Activated naive CD8-positive, alpha-beta T cell treated with anti-CD3 and anti-CD28 coated beads, Interleukin-2, amount 50 U/mL, for 24 hours (primary cell): ENCODE measurements around the gene PIP5K1B.

ENCODE experiments used
- ATAC-seq: fragments of 150-1000 bp; cut with Tn5 transposase; one replicate; pipeline ENCODE4 v1.10.0; 2021
- DNase-seq: peaks from one replicate; pipeline ENCODE4 v3.0.0; 2021
- H3K27ac Mint-ChIP-seq: one replicate; pipeline ENCODE4 v1.8.0; 2021; ENCODE audit warnings: mild to moderate bottlenecking, mixed read lengths
- H3K27me3 Mint-ChIP-seq: one replicate; pipeline ENCODE4 v1.8.0; 2021; ENCODE audit warnings: mixed read lengths
- H3K36me3 Mint-ChIP-seq: one replicate; pipeline ENCODE4 v1.8.0; 2021; ENCODE audit warnings: low read depth, mixed read lengths
- H3K4me1 Mint-ChIP-seq: one replicate; pipeline ENCODE4 v1.8.0; 2021; ENCODE audit warnings: mixed read lengths
- H3K4me3 Mint-ChIP-seq: one replicate; pipeline ENCODE4 v1.8.0; 2021; ENCODE audit warnings: mild to moderate bottlenecking, moderate library complexity, mixed read lengths
- H3K9me3 Mint-ChIP-seq: one replicate; pipeline ENCODE4 v1.8.0; 2021; ENCODE audit warnings: mixed read lengths

Gene PIP5K1B

DNA sequence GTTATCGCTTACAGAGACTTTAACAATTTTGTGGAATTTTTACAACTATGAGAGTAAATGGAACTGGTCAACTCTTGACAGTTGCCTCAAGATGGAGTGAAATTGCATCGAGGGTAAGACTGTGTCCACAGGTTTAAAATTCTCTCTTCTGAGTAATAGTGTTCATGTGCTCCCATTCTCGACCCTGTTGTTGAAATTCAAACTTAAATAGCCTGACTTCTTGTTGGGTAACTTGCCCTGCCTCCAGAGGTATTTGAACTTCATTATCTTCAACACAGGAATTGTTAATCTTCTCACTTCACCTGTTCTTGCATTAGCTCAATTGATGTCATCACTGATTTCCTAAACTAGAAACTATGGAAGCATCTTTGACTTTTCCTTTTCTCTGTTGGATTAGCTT, 77.5 kb downstream of the PIP5K1B start:
- Mint-ChIP-seq H3K9me3 (no peaks in the 10 kb centered on the region), H3K4me3 (no peak overlapping the region), H3K27me3 (no peaks in the 10 kb centered on the region), H3K4me1 (peaks cover 8% of the 10 kb centered on the region), H3K36me3 (peaks cover 3% of the 10 kb centered on the region), H3K27ac (no peak overlapping the region)
- DNase-seq = no peak
- no peak for ATAC-seq

GRCh38 chr9:68785965-68786364, 80.9 kb downstream of the PIP5K1B start:
- H3K9me3 Mint-ChIP-seq = no peaks in the 10 kb centered on the region
- H3K27ac Mint-ChIP-seq = no peak overlapping the region
- no peak for ATAC-seq
- no peaks in the 10 kb centered on the region for H3K27me3 Mint-ChIP-seq
- H3K4me1 Mint-ChIP-seq = peaks cover 8% of the 10 kb centered on the region
- no peak for DNase-seq
- no peak overlapping the region for H3K4me3 Mint-ChIP-seq
- H3K36me3 Mint-ChIP-seq = peaks cover 3% of the 10 kb centered on the region

DNA sequence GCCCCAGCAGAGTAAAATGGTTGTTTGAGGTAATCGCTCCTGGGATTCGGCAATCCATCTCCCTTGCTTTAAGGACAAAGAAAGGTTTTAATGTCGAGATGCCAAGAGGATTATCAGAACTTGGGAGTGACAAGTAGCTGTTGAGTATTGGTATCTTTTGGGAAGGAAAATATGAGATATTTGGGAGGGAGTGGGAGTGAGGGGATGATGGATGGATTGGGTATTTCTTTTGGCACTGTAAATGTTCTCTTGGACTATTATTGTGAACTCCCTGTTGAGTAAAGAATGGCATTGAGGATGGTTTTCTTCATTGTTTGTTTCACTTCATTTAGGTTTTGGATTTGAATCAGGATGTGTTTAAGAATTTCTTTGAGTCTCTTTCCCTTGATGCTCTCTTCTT, 86.1 kb downstream of the PIP5K1B start:
- Mint-ChIP-seq H3K4me1 (no peaks in the 10 kb centered on the region), H3K27ac (no peak overlapping the region)

DNA sequence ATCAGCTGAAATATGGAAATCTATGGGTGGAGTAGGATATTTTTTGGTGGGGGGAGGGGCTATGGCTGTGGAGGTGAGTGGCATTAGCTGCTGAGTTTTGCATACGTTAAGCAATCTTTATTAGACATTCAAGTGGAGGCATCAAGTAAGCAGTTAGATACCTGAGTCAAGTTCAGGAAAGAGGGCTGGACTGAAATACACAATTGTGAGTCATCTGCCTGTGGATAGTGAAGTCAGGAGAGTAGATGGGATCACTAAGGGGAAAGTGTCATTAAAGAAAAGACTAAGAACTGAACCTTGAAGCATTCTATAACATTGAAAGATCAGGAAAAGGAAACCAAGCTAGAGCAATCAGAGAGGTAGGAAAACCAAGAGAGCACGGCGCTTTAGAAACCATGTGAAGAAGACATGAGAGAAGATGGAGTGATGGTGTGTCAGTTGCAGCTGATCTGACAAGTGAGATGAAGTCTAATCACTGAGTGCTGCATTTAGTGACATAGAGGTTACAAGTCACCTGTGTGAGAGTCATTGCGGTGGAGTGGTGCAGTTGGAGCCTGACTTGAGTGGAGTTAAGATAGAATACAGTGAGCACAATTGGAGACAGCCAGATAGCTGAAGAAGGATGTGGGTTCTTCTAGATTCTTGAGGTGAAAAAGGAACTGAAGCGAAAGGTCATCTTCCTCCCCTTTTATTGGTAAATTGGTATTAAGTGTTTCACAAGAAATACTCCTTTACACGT, 88.7 kb downstream of the PIP5K1B start:
- peak; percentile 61 for ATAC-seq

More for the DNA sequence above, 86.1 kb downstream of the PIP5K1B start:
- Mint-ChIP-seq H3K27me3 (no peaks in the 10 kb centered on the region), H3K9me3 (no peaks in the 10 kb centered on the region), H3K36me3 (no peaks in the 10 kb centered on the region), H3K4me3 (no peak overlapping the region)
- DNase-seq (no peak), ATAC-seq (no peak)

GRCh38 chr9:68794898-68795297, 89.9 kb downstream of the PIP5K1B start:
- no peak for DNase-seq
- Mint-ChIP-seq H3K27ac (no peak overlapping the region), H3K9me3 (no peaks in the 10 kb centered on the region), H3K4me3 (no peak overlapping the region), H3K36me3 (no peaks in the 10 kb centered on the region), H3K4me1 (peaks cover 3% of the 10 kb centered on the region), H3K27me3 (peaks cover 1% of the 10 kb centered on the region)
- no peak for ATAC-seq

More for the DNA sequence above, 88.7 kb downstream of the PIP5K1B start:
- H3K9me3 Mint-ChIP-seq = no peaks in the 10 kb centered on the region
- no peak for DNase-seq
- no peak overlapping the region for H3K27ac Mint-ChIP-seq
- no peak overlapping the region for H3K4me3 Mint-ChIP-seq
- H3K36me3 Mint-ChIP-seq = no peaks in the 10 kb centered on the region
- H3K4me1 Mint-ChIP-seq = peaks cover 3% of the 10 kb centered on the region
- H3K27me3 Mint-ChIP-seq = no peaks in the 10 kb centered on the region

- no peak for DNase-seq
- ATAC-seq = no peak
- peaks cover 3% of the 10 kb centered on the region for H3K4me1 Mint-ChIP-seq
- no peaks in the 10 kb centered on the region for H3K36me3 Mint-ChIP-seq
- no peak overlapping the region for H3K27ac Mint-ChIP-seq
- no peaks in the 10 kb centered on the region for H3K9me3 Mint-ChIP-seq
- peaks cover 1% of the 10 kb centered on the region for H3K27me3 Mint-ChIP-seq
- H3K4me3 Mint-ChIP-seq = no peak overlapping the region
Observed at GRCh38 chr9:68795411-68795810, 90.4 kb downstream of the PIP5K1B start.

GRCh38 chr9:68797116-68797515, 92.1 kb downstream of the PIP5K1B start:
- Mint-ChIP-seq H3K4me3 (no peak overlapping the region), H3K27ac (no peak overlapping the region), H3K36me3 (no peaks in the 10 kb centered on the region), H3K9me3 (no peaks in the 10 kb centered on the region), H3K27me3 (peaks cover 1% of the 10 kb centered on the region), H3K4me1 (peaks cover 3% of the 10 kb centered on the region)
- DNase-seq (no peak), ATAC-seq (no peak)

GRCh38 chr9:68798423-68798822, 93.4 kb downstream of the PIP5K1B start:
- no peak for DNase-seq
- no peak for ATAC-seq
- no peaks in the 10 kb centered on the region for H3K36me3 Mint-ChIP-seq
- no peak overlapping the region for H3K27ac Mint-ChIP-seq
- H3K4me1 Mint-ChIP-seq = peaks cover 3% of the 10 kb centered on the region
- peaks cover 1% of the 10 kb centered on the region for H3K27me3 Mint-ChIP-seq
- H3K4me3 Mint-ChIP-seq = no peak overlapping the region
- no peaks in the 10 kb centered on the region for H3K9me3 Mint-ChIP-seq

DNA sequence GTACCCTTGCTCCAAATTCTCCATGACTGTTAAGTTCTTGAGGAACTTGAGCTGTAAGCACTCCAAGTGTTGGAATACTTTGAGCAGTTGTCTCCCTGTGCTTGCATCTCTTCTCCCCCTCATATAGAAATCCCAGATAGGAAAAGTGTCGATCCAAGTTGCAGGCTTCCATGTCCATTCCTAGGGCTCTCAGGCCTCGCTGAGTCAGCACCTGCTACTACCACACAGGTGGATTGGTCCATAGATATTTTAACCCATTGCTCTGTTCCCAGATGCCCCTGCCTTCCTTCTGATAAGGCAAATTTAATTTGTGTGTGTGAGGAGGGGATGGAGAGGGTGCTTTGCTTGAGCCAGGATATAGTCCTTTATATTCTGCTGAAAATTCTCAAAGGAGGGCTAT, 95.8 kb downstream of the PIP5K1B start:
- no peak for ATAC-seq
- no peak overlapping the region for H3K4me3 Mint-ChIP-seq
- no peak overlapping the region for H3K27ac Mint-ChIP-seq
- peaks cover 3% of the 10 kb centered on the region for H3K4me1 Mint-ChIP-seq
- peaks cover 4% of the 10 kb centered on the region for H3K27me3 Mint-ChIP-seq
- no peaks in the 10 kb centered on the region for H3K36me3 Mint-ChIP-seq
- no peaks in the 10 kb centered on the region for H3K9me3 Mint-ChIP-seq
- no peak for DNase-seq

GRCh38 chr9:68802525-68803015, 97.5 kb downstream of the PIP5K1B start:
- ATAC-seq = peak; percentile 93
- H3K27ac Mint-ChIP-seq = no peak overlapping the region
- H3K4me1 Mint-ChIP-seq = peaks cover 3% of the 10 kb centered on the region
- H3K27me3 Mint-ChIP-seq = peaks cover 4% of the 10 kb centered on the region
- H3K36me3 Mint-ChIP-seq = no peaks in the 10 kb centered on the region
- H3K9me3 Mint-ChIP-seq = no peaks in the 10 kb centered on the region
- peak; percentile 18 for DNase-seq
- no peak overlapping the region for H3K4me3 Mint-ChIP-seq

DNA sequence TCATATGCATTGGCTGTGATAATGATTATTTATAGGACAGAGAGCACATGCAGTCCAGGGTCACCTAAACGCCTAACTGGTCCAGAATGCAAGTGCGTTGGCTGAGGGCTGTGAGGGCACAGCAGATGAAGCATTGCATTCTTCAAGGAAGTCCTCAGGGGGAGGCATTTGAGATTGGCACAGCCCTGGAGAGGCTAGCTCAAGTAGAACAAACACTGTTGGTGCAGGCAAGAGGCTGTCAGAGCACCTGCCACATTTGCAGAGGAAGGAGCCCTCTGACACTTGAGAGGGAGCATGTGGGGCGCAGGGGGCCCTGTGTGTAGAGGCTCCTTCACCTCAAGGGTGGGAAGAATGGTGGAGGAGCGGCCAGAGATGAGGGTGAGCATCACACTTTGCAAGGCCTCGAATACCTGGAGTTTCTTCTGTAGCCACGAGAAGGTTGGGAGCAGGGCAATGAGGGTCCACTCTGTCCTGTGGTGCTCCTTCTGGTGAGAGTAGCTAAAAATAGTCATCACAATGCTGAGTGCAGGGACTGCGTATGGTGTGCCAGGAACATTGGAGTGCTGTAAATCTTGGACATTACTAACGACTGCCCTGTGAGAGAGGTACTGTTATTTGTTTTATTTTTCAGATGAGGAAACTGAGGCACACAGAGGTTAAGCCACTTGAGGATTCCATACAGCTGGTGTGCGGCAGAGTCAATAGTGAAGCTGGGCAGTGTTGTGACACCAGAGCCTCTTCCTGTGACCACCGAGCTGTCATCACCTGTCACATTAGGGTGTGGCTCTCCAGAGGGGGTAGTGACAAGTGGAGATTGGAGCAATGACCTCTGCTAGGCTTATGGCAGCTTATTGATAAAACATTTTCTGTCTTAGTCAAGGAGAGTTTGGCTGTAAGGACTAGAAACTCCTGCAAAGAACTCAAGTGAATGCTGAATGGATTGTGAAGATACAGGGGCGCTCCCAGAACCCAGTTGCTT, 100.2 kb downstream of the PIP5K1B start:
- Mint-ChIP-seq H3K9me3 (no peaks in the 10 kb centered on the region), H3K36me3 (no peaks in the 10 kb centered on the region), H3K4me3 (no peak overlapping the region), H3K27me3 (peaks cover 2% of the 10 kb centered on the region), H3K4me1 (no peaks in the 10 kb centered on the region), H3K27ac (no peak overlapping the region)
- ATAC-seq = no peak
- no peak for DNase-seq

- no peak for DNase-seq
- Mint-ChIP-seq H3K36me3 (no peaks in the 10 kb centered on the region), H3K27me3 (peaks cover 2% of the 10 kb centered on the region), H3K4me1 (no peaks in the 10 kb centered on the region), H3K27ac (no peak overlapping the region), H3K9me3 (no peaks in the 10 kb centered on the region), H3K4me3 (no peak overlapping the region)
- no peak for ATAC-seq
Observed at GRCh38 chr9:68805890-68806517, 101.0 kb downstream of the PIP5K1B start.

GRCh38 chr9:68808338-68808890, 103.4 kb downstream of the PIP5K1B start:
- Mint-ChIP-seq H3K9me3 (no peaks in the 10 kb centered on the region), H3K4me3 (no peak overlapping the region), H3K27me3 (peaks cover 7% of the 10 kb centered on the region), H3K27ac (no peak overlapping the region), H3K4me1 (no peaks in the 10 kb centered on the region), H3K36me3 (no peaks in the 10 kb centered on the region)
- no peak for ATAC-seq
- no peak for DNase-seq
